ENCODE measurements around the gene MAIP1. TPM values are rescaled to one million over a fixed set of nuclear protein-coding genes. Genes with fewer than 3 reads are reported as not detected.

MAIP1 gene
- total and polyA plus RNA-seq, 9 of the 15 experiments (the other 6 are each of a cell fraction or from before 2014, with no cell fraction given): 3.6 to 30.0 (median 24.5) TPM

DNA sequence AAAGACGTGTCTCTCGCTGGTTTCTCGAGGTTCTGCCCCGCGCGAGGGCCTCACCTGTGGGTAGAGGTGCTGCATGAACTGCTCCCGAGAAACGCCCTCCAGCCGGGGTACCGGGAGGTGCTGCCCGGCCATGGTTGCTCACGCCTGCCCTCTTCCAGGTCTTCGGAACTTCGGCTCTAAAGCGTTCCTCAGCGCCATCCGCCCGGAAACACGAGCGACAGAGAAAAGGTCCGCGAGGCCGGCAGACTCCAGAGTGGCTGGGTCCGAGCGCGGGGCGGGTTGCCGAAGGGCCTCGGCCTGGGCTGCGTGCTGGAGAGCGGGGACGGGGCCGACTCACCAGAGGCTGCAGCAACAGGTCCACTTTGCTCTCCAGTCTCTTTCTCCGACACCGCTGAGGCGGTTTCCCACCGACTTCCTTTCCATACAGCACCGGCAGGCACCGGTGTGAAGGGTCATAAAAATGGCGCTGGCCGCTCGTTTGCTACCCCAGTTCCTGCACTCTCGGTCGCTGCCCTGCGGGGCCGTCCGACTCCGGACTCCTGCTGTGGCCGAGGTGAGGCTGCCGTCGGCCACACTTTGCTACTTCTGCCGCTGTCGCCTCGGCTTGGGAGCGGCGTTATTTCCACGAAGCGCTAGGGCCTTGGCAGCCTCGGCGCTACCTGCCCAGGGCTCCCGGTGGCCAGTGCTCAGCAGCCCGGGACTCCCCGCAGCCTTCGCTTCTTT, at the start of gene MAIP1, which contains the start of gene TYW5 (continued):
- TF ChIP-seq SIX5 (IDR thresholded peaks at IDR 0.05; ENCODE audit: borderline replicate concordance in 1 of 2, insufficient read depth in 1 of 2, low read depth in 1 of 2, low read length in 2 of 2): peak; percentile 5 to 24; a peak in 2 of 4 replicates
- TF ChIP-seq SAP30 (IDR thresholded peaks at IDR 0.05; ENCODE audit: borderline replicate concordance, insufficient read depth, low read depth, low read length, poor library complexity, severe bottlenecking): peak; percentile 42
- TF ChIP-seq, protein P1, sequence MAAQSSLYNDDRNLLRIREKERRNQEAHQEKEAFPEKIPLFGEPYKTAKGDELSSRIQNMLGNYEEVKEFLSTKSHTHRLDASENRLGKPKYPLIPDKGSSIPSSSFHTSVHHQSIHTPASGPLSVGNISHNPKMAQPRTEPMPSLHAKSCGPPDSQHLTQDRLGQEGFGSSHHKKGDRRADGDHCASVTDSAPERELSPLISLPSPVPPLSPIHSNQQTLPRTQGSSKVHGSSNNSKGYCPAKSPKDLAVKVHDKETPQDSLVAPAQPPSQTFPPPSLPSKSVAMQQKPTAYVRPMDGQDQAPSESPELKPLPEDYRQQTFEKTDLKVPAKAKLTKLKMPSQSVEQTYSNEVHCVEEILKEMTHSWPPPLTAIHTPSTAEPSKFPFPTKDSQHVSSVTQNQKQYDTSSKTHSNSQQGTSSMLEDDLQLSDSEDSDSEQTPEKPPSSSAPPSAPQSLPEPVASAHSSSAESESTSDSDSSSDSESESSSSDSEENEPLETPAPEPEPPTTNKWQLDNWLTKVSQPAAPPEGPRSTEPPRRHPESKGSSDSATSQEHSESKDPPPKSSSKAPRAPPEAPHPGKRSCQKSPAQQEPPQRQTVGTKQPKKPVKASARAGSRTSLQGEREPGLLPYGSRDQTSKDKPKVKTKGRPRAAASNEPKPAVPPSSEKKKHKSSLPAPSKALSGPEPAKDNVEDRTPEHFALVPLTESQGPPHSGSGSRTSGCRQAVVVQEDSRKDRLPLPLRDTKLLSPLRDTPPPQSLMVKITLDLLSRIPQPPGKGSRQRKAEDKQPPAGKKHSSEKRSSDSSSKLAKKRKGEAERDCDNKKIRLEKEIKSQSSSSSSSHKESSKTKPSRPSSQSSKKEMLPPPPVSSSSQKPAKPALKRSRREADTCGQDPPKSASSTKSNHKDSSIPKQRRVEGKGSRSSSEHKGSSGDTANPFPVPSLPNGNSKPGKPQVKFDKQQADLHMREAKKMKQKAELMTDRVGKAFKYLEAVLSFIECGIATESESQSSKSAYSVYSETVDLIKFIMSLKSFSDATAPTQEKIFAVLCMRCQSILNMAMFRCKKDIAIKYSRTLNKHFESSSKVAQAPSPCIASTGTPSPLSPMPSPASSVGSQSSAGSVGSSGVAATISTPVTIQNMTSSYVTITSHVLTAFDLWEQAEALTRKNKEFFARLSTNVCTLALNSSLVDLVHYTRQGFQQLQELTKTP (IDR thresholded peaks at IDR 0.05; ENCODE audit: low read depth in 1 of 2, partially characterized antibody in 2 of 2): peak in 1 of 2 experiments; percentile 46
- no peak; the same call in 1 of the 2 replicates for TF ChIP-seq PML (IDR thresholded peaks at IDR 0.05; ENCODE audit: low read length)
- TF ChIP-seq BCL6 (CRISPR knock-in tag; IDR thresholded peaks at IDR 0.05): no peak
- TF ChIP-seq FUS (optimal IDR thresholded peaks at IDR 0.05; ENCODE audit: low read depth, low read length): no peak
- peak; percentile 99 for TF ChIP-seq ZEB2 (IDR thresholded peaks at IDR 0.05)
- TF ChIP-seq NR4A1 (CRISPR knock-in tag; IDR thresholded peaks at IDR 0.05): no peak
- TF ChIP-seq NR4A1 (tag; IDR thresholded peaks at IDR 0.05): peak; percentile 70; the same call in 1 of the 2 replicates
- TF ChIP-seq ZNF551 (CRISPR knock-in tag; IDR thresholded peaks at IDR 0.05): no peak
- TF ChIP-seq IFI16 (CRISPR knock-in tag; IDR thresholded peaks at IDR 0.05): no peak
- TF ChIP-seq, protein P2, sequence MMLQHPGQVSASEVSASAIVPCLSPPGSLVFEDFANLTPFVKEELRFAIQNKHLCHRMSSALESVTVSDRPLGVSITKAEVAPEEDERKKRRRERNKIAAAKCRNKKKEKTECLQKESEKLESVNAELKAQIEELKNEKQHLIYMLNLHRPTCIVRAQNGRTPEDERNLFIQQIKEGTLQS (IDR thresholded peaks at IDR 0.05): peak; percentile 34; the same call in 1 of the 2 replicates
- TF ChIP-seq, protein P2 (CRISPR knock-in tag; conservative IDR thresholded peaks at IDR 0.05): 0 out of 2 replicates have a peak, but pooled peaks have one; percentile 41
- TF ChIP-seq, protein P3, sequence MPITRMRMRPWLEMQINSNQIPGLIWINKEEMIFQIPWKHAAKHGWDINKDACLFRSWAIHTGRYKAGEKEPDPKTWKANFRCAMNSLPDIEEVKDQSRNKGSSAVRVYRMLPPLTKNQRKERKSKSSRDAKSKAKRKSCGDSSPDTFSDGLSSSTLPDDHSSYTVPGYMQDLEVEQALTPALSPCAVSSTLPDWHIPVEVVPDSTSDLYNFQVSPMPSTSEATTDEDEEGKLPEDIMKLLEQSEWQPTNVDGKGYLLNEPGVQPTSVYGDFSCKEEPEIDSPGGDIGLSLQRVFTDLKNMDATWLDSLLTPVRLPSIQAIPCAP (CRISPR knock-in tag; IDR thresholded peaks at IDR 0.05; ENCODE audit: borderline replicate concordance): 0 out of 2 replicates have a peak, but pooled peaks have one; percentile 28
- TF ChIP-seq, protein P4, sequence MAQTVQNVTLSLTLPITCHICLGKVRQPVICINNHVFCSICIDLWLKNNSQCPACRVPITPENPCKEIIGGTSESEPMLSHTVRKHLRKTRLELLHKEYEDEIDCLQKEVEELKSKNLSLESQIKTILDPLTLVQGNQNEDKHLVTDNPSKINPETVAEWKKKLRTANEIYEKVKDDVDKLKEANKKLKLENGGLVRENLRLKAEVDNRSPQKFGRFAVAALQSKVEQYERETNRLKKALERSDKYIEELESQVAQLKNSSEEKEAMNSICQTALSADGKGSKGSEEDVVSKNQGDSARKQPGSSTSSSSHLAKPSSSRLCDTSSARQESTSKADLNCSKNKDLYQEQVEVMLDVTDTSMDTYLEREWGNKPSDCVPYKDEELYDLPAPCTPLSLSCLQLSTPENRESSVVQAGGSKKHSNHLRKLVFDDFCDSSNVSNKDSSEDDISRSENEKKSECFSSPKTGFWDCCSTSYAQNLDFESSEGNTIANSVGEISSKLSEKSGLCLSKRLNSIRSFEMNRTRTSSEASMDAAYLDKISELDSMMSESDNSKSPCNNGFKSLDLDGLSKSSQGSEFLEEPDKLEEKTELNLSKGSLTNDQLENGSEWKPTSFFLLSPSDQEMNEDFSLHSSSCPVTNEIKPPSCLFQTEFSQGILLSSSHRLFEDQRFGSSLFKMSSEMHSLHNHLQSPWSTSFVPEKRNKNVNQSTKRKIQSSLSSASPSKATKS (CRISPR knock-in tag; IDR thresholded peaks at IDR 0.05): no peak
- TF ChIP-seq CBFA2T3 (IDR thresholded peaks at IDR 0.05): no peak
- TF ChIP-seq JUND (IDR thresholded peaks at IDR 0.05; ENCODE audit: borderline replicate concordance, low read depth, low read length): peak; percentile 10; the same call in 1 of the 2 replicates
- TF ChIP-seq JUND (tag; IDR thresholded peaks at IDR 0.05; ENCODE audit: borderline replicate concordance, low read depth, low read length): 0 out of 3 replicates have a peak, but pooled peaks have one; percentile 9
- TF ChIP-seq ZNF76 (CRISPR knock-in tag; IDR thresholded peaks at IDR 0.05; ENCODE audit: borderline replicate concordance): 0 out of 2 replicates have a peak, but pooled peaks have one; percentile 58

Data from K562 (cell line).